Measurements from ENCODE around the gene IFITM2.
"Not testable (repeated sequence)": the region's sequence is repeated elsewhere in the genome, so short reads cannot be mapped to it uniquely, and the experiment has no call there.

IFITM2 gene

DNA sequence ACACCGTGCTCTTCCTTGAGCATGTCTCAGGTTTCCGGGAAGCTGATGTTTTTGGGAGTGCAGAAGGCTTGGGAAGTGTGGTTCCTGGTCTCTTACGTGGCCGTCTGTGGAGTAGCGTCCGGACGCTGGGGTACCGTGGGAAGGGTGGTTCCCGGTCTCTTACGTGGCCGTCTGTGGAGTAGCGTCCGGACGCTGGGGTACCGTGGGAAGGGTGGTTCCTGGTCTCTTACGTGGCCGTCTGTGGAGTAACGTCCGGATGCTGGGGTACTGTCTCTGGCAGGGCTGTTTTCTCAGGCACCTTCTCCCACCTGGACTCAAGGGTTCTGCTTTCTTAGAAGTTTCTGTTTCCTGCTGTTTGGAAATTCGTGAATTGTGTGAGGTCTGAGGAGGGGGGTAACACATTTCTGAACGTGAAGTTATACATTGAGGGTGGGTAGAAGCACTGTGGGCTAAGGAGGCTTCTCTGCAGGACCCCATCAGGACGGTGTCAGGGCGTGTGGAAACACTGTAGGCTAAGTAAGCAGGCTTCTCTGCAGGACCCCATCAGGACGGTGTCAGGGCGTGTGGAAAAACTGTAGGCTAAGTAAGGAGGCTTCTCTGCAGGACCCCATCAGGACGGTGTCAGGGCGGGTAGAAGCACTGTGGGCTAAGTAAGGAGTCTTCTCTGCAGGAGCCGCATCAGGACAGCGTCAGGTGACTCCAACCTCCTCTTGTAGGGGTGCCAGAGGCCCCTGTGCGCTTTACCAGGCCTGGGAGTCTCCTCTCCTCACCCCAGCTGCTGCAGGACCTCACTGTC lies 18.4 kb downstream of the IFITM2 start:
- no peak for DNase-seq
- ATAC-seq (replicated peaks) = no peak
- Mint-ChIP-seq H3K36me3 (ENCODE audit: insufficient read depth) (peaks cover 9% of the 10 kb centered on the region), H3K27ac (peak overlapping the region; percentile 86 to 93), H3K4me1 (ENCODE audit: low read depth in 2 of 2) (peaks cover 43% of the 10 kb centered on the region in 2 donors), H3K27me3 (no peaks in the 10 kb centered on the region), H3K4me3 (peak overlapping the region; percentile 75 to 78), H3K9me3 (no peaks in the 10 kb centered on the region)

DNA sequence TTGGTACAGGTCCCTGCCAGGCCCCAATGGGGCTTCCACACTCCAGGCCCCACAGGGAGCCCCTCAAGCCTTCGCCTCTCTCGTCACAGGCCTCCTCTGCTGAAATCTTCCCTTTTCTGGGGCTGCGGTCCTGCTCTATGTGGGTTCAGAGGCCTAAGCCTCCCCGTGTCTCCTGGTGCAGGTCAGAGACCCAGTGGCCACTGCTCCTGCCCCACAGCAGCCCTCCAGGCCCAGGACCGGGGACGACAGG lies 18.9 kb downstream of the IFITM2 start:
- ATAC-seq (replicated peaks) (peak; percentile 6), DNase-seq (no peak)
- H3K36me3 Mint-ChIP-seq (ENCODE audit: insufficient read depth) = peaks cover 10% of the 10 kb centered on the region
- peak overlapping the region; percentile 86 to 93 for H3K27ac Mint-ChIP-seq
- H3K4me1 Mint-ChIP-seq (ENCODE audit: low read depth in 2 of 2) = peaks cover 48% of the 10 kb centered on the region in 2 donors
- no peaks in the 10 kb centered on the region for H3K27me3 Mint-ChIP-seq
- no peaks in the 10 kb centered on the region for H3K9me3 Mint-ChIP-seq
- H3K4me3 Mint-ChIP-seq = peak overlapping the region; percentile 75 to 78

DNA sequence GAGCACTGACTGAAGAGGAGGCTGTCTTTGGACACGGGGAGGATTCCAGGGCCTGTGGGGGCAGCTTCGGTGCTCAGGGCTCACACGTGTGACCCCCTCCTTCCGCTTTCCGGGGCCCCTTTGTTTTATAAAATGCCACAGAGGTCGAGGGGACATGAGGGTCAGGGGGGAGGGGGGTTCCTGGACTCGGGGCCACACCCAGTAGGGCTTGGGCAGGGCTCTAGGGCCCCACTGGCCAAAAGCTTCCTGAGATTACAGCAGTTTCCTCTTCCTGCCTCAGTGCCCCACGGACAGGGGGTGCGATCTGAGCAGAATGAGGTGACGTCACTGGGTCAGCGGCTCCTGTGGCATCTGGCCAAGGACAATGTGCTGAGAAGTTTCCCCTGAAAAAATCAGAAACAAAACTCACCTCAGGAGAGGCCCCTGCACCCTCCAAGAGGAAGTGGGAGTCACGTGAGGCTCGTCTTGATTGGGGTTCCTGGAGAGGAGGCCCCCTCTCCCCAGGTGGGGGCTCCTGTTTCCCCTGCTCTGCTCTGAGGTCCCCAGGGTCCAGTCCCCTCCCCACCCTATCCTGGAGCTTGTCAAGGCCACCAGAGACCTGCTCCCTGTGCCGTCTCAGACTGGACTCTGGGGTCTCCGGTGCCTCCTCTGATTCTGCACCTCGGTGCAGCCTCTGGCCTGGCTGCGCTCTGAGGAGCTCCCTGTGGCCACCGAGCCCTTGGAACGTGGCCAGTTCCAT lies 19.4 kb downstream of the IFITM2 start:
- ATAC-seq (replicated peaks) (peak; percentile 75), DNase-seq (peak; percentile 66 to 75 (median 73))
- Mint-ChIP-seq H3K36me3 (ENCODE audit: insufficient read depth) (peaks cover 10% of the 10 kb centered on the region), H3K4me1 (ENCODE audit: low read depth in 2 of 2) (peaks cover 50 to 52% of the 10 kb centered on the region in 2 donors), H3K9me3 (no peaks in the 10 kb centered on the region), H3K4me3 (peak overlapping the region; percentile 75 to 78), H3K27ac (peak overlapping the region; percentile 86 to 93), H3K27me3 (no peaks in the 10 kb centered on the region)

DNA sequence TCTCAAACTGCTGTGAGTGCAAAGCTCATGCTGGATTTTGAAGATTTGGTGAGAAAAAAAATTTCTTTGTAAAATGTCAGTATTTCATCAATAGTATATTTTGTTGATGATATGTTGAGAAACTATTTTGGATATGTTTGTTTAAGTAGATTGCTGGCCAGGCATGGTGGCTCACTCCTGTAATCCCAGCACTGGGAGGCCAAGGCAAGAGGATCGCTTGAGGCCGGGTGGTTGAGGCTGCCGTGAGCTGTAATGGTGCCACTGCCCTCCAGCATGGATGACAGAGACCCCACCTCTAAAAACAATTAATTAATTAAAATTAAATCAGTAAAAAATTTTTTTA lies 19.9 kb downstream of the IFITM2 start:
- DNase-seq (no peak), ATAC-seq (replicated peaks) (no peak)
- no peaks in the 10 kb centered on the region for H3K9me3 Mint-ChIP-seq
- peak overlapping the region; percentile 86 to 93 for H3K27ac Mint-ChIP-seq
- H3K4me1 Mint-ChIP-seq (ENCODE audit: low read depth in 2 of 2) = peaks cover 51 to 56% of the 10 kb centered on the region in 2 donors
- H3K36me3 Mint-ChIP-seq (ENCODE audit: insufficient read depth) = peaks cover 10% of the 10 kb centered on the region
- no peaks in the 10 kb centered on the region for H3K27me3 Mint-ChIP-seq
- peak overlapping the region; percentile 75 to 78 for H3K4me3 Mint-ChIP-seq

DNA sequence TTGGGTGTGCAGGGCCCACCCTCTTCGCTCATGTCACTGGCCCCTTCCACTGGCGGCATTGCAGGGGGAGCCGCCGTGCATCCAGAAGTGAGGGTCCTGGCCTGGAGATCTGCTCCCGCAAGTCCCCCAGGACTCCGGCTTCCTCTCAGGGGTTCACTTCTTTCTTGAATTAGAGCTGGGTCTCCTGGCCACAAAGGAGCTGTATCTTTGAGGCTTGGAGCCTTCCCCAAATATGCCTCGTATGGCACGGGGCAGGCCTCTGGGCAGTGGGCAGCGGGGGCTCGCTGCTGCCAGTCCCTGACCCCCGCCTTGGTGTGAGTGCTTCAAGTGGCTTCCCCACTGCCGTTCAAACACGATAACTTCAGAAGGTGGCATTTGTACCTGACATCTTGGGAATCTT lies 20.4 kb downstream of the IFITM2 start:
- H3K27me3 Mint-ChIP-seq = no peaks in the 10 kb centered on the region
- peaks cover 55 to 61% of the 10 kb centered on the region in 2 donors for H3K4me1 Mint-ChIP-seq (ENCODE audit: low read depth in 2 of 2)
- peak overlapping the region in 1 of 2 donors; percentile 93 for H3K27ac Mint-ChIP-seq
- no peak for DNase-seq
- H3K36me3 Mint-ChIP-seq (ENCODE audit: insufficient read depth) = peaks cover 10% of the 10 kb centered on the region
- ATAC-seq (replicated peaks) = no peak
- no peaks in the 10 kb centered on the region for H3K9me3 Mint-ChIP-seq
- H3K4me3 Mint-ChIP-seq = no peak overlapping the region

DNA sequence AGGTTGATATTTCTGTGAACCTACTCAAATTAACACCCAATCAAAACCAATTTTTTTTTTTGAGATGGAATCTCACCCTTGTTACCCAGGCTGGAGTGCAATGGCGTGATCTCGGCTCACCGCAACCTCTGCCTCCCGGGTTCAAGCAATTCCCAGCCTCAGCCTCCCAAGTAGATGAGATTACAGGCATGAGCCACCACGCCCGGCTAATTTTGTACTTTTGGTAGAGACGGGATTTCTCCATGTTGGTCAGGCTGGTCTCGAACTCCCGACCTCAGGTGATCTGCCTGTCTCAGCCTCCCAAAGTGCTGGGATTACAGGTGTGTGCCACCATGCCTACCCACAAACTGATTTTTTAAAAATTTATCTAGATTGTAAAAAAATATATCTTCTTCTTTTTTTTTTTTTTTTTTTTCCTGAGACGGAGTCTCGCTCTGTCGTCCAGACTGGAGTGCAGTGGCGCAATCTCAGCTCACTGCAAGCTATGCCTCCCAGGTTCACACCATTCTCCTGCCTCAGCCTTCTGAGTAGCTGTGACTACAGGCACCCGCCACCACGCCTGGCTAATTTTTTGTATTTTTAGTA lies 21.0 kb downstream of the IFITM2 start:
- Mint-ChIP-seq H3K4me3 (peak overlapping the region in 1 of 2 donors; percentile 5), H3K27ac (peak overlapping the region in 1 of 2 donors; percentile 88), H3K36me3 (ENCODE audit: insufficient read depth) (peaks cover 10% of the 10 kb centered on the region), H3K4me1 (ENCODE audit: low read depth in 2 of 2) (peaks cover 58 to 63% of the 10 kb centered on the region in 2 donors)
- DNase-seq; H3K9me3 Mint-ChIP-seq; ATAC-seq (replicated peaks); H3K27me3 Mint-ChIP-seq: not testable (repeated sequence)

DNA sequence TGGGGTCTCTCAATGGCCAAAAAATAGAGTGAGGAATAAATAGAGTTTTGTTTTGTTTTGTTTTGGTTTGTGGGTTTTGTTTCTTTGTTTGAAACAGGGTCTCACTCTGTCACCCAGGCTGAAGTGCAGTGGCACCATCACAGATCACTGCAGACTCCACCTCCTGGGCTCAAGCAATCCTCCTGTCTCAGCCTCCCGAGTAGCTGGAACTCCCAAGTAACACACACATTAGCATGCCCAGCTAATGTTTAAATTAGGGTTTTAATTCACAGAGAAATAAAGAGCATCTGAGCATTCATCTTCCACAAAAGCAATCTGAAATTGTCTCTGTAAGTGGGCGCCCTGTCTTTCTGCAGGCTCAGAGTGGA lies 22.3 kb downstream of the IFITM2 start:
- Mint-ChIP-seq H3K4me3 (peak overlapping the region; percentile 52 to 82), H3K27ac (peak overlapping the region; percentile 46 to 88), H3K4me1 (ENCODE audit: low read depth in 2 of 2) (peaks cover 53 to 58% of the 10 kb centered on the region in 2 donors), H3K27me3 (no peaks in the 10 kb centered on the region), H3K36me3 (ENCODE audit: insufficient read depth) (peaks cover 10% of the 10 kb centered on the region), H3K9me3 (no peaks in the 10 kb centered on the region)
- ATAC-seq (replicated peaks) (no peak), DNase-seq (no peak)

DNA sequence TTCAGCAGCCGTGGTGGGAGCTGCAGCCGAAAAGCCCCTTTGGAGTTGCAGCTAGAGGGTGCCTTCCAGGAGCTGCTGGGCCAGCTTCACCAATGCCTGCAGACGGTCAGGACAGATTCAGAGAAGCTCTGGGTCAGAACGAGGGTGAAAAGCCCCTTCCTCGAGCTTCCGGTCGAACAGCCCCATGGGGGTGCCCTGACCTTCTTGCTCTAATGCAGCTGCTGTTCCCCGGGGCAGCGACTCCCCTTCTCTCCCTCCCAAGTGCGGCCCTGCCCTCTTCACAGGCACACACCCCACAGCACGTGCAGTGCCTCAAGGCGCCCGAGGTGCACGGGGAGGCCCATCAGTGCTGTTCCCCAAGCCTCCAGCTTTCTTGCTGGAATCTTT lies 22.7 kb downstream of the IFITM2 start:
- peak overlapping the region; percentile 78 to 82 for H3K4me3 Mint-ChIP-seq
- no peaks in the 10 kb centered on the region for H3K9me3 Mint-ChIP-seq
- H3K27ac Mint-ChIP-seq = peak overlapping the region; percentile 46 to 88
- ATAC-seq (replicated peaks) = no peak
- H3K4me1 Mint-ChIP-seq (ENCODE audit: low read depth in 2 of 2) = peaks cover 52 to 56% of the 10 kb centered on the region in 2 donors
- no peak for DNase-seq
- no peaks in the 10 kb centered on the region for H3K27me3 Mint-ChIP-seq
- H3K36me3 Mint-ChIP-seq (ENCODE audit: insufficient read depth) = peaks cover 10% of the 10 kb centered on the region

DNA sequence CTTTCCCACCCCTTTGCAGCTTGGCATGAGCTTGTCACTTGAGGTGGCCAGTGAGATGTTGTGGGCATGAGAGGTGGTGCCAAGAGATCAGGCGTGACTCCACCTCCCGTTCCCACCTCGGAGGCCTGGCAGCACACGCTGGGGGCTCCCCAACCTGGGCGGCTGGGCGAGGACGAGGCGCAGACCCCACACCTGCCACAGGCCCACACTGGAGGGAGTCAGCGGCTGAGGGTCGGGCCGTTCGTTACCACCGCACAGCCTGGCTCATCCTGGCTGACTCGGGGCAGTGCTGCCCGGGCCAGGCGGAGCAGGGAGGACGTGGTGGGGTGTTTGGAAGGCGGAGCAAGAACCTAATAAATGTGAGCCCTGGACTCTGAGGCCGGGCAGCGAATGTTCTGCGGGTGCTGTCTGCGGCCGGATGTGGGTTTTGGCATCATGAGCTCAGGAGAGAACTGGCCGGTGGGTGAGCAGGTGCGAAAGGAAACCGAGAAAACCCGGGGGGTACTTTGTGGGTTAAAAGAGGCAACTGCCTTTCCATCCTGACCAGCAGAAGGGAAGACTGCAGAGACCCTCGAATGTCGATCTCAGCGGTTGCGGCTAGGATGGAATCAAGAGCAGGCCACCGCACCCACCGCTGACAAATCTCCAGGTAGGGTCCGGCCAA lies 23.2 kb downstream of the IFITM2 start:
- Mint-ChIP-seq H3K27me3 (no peaks in the 10 kb centered on the region), H3K36me3 (ENCODE audit: insufficient read depth) (peaks cover 13% of the 10 kb centered on the region), H3K4me1 (ENCODE audit: low read depth in 2 of 2) (peaks cover 52 to 56% of the 10 kb centered on the region in 2 donors), H3K9me3 (no peaks in the 10 kb centered on the region), H3K27ac (peak overlapping the region in 1 of 2 donors; percentile 88), H3K4me3 (peak overlapping the region; percentile 78 to 82)
- ATAC-seq (replicated peaks) (peak; percentile 16), DNase-seq (no peak)

DNA sequence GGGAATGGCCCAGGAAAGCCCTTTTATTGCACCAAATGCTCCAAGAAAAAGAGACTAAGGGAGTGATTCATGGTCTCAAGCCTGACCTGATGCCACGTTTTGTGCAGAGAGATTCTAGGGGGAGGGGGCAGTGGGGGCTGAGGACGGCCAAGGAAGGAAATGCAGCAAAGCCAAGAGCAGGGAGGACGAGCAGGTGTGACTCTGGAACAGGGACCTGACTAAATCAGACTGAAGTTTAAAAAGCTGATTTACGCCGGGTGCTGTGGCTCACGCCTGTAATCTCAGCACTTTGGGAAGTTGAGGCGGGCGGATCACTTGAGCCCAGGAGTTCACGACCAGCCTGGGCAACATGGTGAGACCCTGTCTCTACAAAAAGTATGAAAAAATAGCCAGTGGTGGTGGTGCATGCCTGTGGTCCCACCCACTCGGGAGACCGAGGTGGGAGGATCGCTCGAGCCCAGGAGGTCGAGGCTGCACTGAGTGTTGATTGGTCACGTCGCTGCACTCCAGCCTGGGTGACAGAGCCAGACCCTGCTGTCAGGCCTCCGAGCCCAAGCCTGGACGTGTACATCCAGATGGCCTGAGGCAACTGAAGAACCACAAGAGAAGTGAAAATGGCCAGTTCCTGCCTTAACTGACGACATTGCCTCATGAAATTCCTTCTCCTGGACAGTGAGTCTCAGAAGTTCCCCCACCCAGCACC lies 23.9 kb downstream of the IFITM2 start:
- Mint-ChIP-seq H3K27ac (peak overlapping the region in 1 of 2 donors; percentile 88), H3K27me3 (no peaks in the 10 kb centered on the region), H3K9me3 (no peaks in the 10 kb centered on the region), H3K36me3 (ENCODE audit: insufficient read depth) (peaks cover 9% of the 10 kb centered on the region), H3K4me3 (peak overlapping the region; percentile 78 to 82), H3K4me1 (ENCODE audit: low read depth in 2 of 2) (peaks cover 47 to 52% of the 10 kb centered on the region in 2 donors)
- no peak for DNase-seq
- ATAC-seq (replicated peaks) = no peak

DNA sequence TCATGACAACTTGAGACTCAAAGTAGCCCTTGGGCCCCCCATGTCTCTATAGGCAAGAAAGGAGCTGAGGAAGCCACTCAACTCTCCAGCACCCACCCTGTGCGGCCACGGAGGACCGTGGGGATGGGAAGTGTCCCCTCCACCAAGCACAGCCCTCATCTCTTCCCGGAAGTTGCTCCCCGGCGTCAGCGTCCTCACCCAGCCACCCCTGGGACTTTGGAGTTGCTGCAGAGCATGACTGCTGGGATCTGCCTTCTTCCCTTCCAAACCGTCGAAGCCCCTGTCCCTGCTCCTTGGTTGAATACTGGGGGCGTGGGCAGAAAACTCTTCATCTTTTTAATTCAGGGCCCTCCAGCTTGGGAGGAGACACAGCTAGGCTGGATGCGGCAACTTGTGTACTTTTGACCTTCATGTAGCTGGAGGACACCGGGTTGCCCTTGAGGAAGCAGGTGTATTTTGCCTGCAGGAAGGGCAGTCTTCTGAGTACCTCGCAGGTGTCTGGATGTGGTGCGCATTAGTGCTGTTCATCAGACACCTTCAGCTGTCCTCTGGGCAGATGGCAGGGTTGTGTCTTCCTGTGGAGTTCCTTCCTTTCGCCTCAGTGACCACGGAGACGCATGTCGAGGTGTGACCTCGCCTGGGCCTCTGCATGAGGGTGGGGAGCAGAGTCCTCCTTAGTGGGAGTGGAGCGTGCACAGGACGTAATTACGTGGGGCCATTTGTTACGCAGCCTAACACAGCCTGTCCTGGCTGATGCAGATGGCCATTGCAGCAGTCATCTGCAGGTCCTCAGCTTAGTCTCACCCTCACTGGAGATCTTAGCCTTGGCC lies 25.2 kb downstream of the IFITM2 start:
- Mint-ChIP-seq H3K27me3 (no peaks in the 10 kb centered on the region), H3K4me1 (ENCODE audit: low read depth in 2 of 2) (peaks cover 46 to 47% of the 10 kb centered on the region in 2 donors), H3K4me3 (peak overlapping the region; percentile 27 to 29), H3K27ac (peak overlapping the region; percentile 15 to 46), H3K36me3 (ENCODE audit: insufficient read depth) (peaks cover 6% of the 10 kb centered on the region), H3K9me3 (no peaks in the 10 kb centered on the region)
- no peak for ATAC-seq (replicated peaks)
- DNase-seq = no peak

DNA sequence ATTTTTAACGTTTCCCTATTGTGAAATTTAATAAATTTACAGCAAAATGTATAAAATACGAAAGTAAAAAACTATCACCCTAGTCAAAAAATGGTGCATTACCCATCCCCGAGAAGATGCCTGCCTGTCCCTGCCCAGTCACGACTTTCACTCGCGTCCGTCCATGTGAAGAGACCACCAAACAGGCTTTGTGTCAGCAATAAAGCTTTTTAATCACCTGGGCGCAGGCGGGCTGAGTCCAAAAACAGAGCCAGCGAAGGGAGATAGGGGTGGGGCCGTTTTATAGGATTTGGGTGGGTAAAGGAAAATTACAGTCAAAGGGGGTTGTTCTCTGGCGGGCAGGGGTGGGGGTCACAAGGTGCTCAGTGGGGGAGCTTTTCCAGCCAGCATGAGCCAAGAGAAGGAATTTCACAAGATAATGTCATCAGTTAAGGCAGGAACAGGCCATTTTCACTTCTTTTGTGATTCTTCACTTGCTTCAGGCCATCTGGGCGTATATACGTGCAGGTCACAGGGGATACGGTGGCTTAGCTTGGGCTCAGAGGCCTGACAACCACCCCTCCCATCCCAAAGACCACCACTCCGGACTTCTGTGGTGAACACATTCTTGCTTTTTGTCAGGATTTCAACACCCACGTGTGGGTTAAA lies 26.1 kb downstream of the IFITM2 start:
- H3K9me3 Mint-ChIP-seq; H3K36me3 Mint-ChIP-seq (ENCODE audit: insufficient read depth); H3K27me3 Mint-ChIP-seq; H3K4me3 Mint-ChIP-seq; H3K27ac Mint-ChIP-seq; DNase-seq; ATAC-seq (replicated peaks): not testable (repeated sequence)
- H3K4me1 Mint-ChIP-seq (ENCODE audit: low read depth in 2 of 2) = peaks cover 43 to 47% of the 10 kb centered on the region in 2 donors

Data from effector memory CD8-positive, alpha-beta T cell (primary cell).